NCI-H2227 (cell line): Measurements from ENCODE around the gene WDR83.
A peak's percentile ranks its signal among the peaks of the same experiment; 100 is the strongest.
"Not testable (repeated sequence)": the region's sequence is repeated elsewhere in the genome, so short reads cannot be mapped to it uniquely, and the experiment has no call there.

ENCODE experiments used
- DNase-seq: peaks from one replicate; lab custom pipeline; 2025; ENCODE audit not compliant: unreplicated experiment; lab: John Stamatoyannopoulos, UW

The WDR83 gene

GRCh38 chr19:12655546-12655945 is 11.1 kb upstream of the WDR83 start:
- DNase-seq, result no peak

- DNase-seq, result no peak
These were observed 9.6 kb upstream of the WDR83 start for GRCh38 chr19:12656899-12657571.

- DNase-seq, result no peak
These were observed 8.6 kb upstream of the WDR83 start for GRCh38 chr19:12657966-12658365.

GRCh38 chr19:12660980-12661379 is 5.6 kb upstream of the WDR83 start:
- no peak for DNase-seq

GRCh38 chr19:12664406-12665280 is 2.0 kb upstream of the WDR83 start:
- DNase-seq, result no peak

- DNase-seq, result no peak
These were observed 1.4 kb upstream of the WDR83 start for GRCh38 chr19:12665281-12665573.

GRCh38 chr19:12665671-12666264 is 839 bp upstream of the WDR83 start:
- no peak for DNase-seq

- DNase-seq, result no peak
These were observed 1.2 kb downstream of the WDR83 start for GRCh38 chr19:12667731-12668302.

GRCh38 chr19:12668346-12668745 is 1.7 kb downstream of the WDR83 start:
- no peak for DNase-seq

- peak; percentile 53 for DNase-seq
These were observed 2.3 kb downstream of the WDR83 start for GRCh38 chr19:12668932-12669269.

GRCh38 chr19:12669270-12670158 is 2.9 kb downstream of the WDR83 start:
- DNase-seq, result peak; percentile 84

- no peak for DNase-seq
These were observed 3.7 kb downstream of the WDR83 start for GRCh38 chr19:12670159-12670928.

GRCh38 chr19:12672744-12673143 is 6.1 kb downstream of the WDR83 start:
- no peak for DNase-seq

GRCh38 chr19:12675399-12675798 is 8.8 kb downstream of the WDR83 start:
- DNase-seq, result no peak

GRCh38 chr19:12675940-12676339 is 9.3 kb downstream of the WDR83 start:
- no peak for DNase-seq

GRCh38 chr19:12676384-12676792 is 9.8 kb downstream of the WDR83 start:
- DNase-seq, result peak; percentile 80

GRCh38 chr19:12676928-12677327 is 10.3 kb downstream of the WDR83 start:
- DNase-seq, result no peak

GRCh38 chr19:12678039-12678438 is 11.4 kb downstream of the WDR83 start:
- not testable (repeated sequence) for DNase-seq

GRCh38 chr19:12680034-12680433 is 13.4 kb downstream of the WDR83 start:
- DNase-seq, result no peak
